Muscle of arm (tissue), 14 donors: ENCODE measurements around the gene CDK5R2. TPM values are rescaled to one million over a fixed set of nuclear protein-coding genes. Genes with fewer than 3 reads are reported as not detected.
"Not testable (repeated sequence)": the region's sequence is repeated elsewhere in the genome, so short reads cannot be mapped to it uniquely, and the experiment has no call there.

ENCODE experiments used
- DNase-seq: peaks from one replicate; pipeline ENCODE4 v3.0.0-alpha.2; 2013
- long read RNA-seq, 11 donors: transcript quantifications; one replicate each; lab custom pipeline, GENCODE V29; 2026
- polyA plus RNA-seq, 12 donors: library from polyadenylated mRNA; unstranded; fragments of 120-200 nt; gene quantifications; one replicate each; pipeline ENCODE4 v1.2.1, GENCODE V29; 2013; ENCODE audit not compliant: insufficient read length in 12 of 12

The CDK5R2 gene
- polyA plus RNA-seq, result under 1 TPM in 3 of 12 donors, not detected in 9; 0.07 to 0.19 (median 0.07) TPM
- long read RNA-seq, donor 1, transcript CDK5R2-201 (1 exons, 2,508 nt), result major isoform, 22 of 22 reads
- long read RNA-seq, donor 1, partial matches to known transcripts, result 0 of 22 reads
- long read RNA-seq, donor 1, other reads (novel, unspliced or antisense), result 0 of 22 reads
- long read RNA-seq, donor 2, partial matches to known transcripts, result 0 of 1 reads
- long read RNA-seq, donor 2, other reads (novel, unspliced or antisense), result 0 of 1 reads
- long read RNA-seq, donor 3, result 0 reads
- long read RNA-seq, donor 4, result 0 reads
- long read RNA-seq, donor 5, result 0 reads
- long read RNA-seq, donor 6, partial matches to known transcripts, result 0 of 1 reads
- long read RNA-seq, donor 6, other reads (novel, unspliced or antisense), result 0 of 1 reads
- long read RNA-seq, donor 7, result 0 reads
- long read RNA-seq, donor 8, partial matches to known transcripts, result 0 of 1 reads
- long read RNA-seq, donor 8, other reads (novel, unspliced or antisense), result 0 of 1 reads
- long read RNA-seq, donor 9, result 0 reads
- long read RNA-seq, donor 10, partial matches to known transcripts, result 0 of 1 reads
- long read RNA-seq, donor 10, other reads (novel, unspliced or antisense), result 0 of 1 reads
- long read RNA-seq, donor 11, result 0 reads

- peak; percentile 73 for DNase-seq
These were observed at the start of gene CDK5R2 for GRCh38 chr2:218959141-218959731. Gene CDK5R2 (plus strand): TSS chr2:218959666. CDS start chr2:218959821, 155 bp downstream.

DNA sequence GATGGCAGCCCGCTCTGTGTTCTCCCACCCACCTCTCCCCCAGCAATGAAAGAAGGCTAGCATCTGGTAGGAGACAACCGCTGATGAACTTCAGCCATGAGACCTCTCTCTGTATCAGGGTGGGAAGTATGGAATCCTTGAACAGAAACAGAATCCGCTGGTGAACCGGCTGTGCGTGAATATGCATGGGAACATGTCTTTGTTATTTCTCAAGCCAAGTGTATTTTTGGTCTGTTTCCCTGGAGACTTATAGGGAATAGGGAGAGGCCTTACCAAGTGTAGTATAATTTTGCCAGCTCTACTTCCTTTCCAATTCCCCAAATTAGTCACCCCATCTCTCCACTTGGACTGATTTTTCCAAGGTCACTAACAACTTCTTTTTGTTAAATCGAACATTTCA lies 48.7 kb upstream of the CDK5R2 start:
- no peak for DNase-seq

- no peak for DNase-seq
These were observed 39.0 kb upstream of the CDK5R2 start for GRCh38 chr2:218920504-218920903.

GRCh38 chr2:218924757-218925156 lies 34.7 kb upstream of the CDK5R2 start:
- DNase-seq, result no peak

GRCh38 chr2:218925434-218925833 lies 34.0 kb upstream of the CDK5R2 start:
- DNase-seq, result no peak

DNA sequence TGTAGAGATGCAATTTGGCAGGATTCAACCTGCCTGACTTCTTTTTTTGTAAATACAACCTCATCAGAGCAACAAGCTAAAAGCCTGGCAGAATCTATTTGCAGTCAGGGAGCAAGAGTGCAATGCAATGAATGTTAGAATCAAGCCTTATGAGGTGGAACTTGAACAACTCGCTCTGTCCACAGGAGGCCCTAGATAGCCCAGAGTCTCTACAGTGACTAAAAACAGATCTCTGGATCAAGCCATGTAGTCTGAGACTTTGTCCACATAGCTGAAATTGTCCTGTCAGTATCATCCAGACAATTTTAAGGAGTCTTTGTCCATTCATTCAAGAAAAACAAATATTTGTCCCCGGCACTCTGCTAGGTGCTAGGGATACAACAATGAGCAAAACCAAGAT lies 32.0 kb upstream of the CDK5R2 start:
- DNase-seq, result no peak

DNA sequence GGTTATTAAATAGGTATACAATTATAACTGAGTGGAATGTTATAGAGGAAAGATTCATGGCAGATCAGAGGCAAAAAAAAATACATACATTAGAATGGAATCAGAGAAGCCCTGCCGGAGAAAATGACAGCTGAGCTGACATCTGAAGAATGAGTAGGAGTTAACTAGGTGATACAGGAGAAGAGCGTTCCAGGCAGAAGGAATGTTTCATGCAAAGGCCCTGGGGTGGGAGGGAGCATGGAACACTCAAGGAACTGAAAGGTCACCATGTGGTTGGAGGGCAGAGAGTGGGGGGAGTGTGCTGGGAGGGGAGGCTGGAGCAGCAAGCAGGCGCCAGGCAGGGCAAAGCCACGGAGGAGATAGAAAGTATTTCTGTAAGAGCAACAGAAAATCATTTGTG lies 31.6 kb upstream of the CDK5R2 start:
- no peak for DNase-seq

DNA sequence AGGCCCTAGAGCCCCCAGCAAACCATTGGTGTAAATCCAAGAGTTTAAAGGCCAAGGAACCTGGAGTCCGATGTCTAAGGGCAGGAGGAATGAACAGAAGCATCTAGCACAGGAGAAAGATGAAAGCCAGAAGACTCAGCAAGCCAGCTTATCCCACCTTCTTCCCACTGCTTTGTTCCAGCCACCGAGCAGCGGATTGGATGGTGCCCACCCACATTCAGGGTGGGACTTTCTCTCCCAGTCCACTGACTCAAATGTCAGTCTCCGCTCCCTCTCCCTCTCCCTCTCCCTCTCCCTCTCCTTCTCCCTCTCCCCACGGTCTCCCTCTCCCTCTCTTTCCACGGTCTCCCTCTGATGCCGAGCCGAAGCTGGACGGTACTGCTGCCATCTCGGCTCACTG lies 29.0 kb upstream of the CDK5R2 start:
- DNase-seq, result not testable (repeated sequence)

DNA sequence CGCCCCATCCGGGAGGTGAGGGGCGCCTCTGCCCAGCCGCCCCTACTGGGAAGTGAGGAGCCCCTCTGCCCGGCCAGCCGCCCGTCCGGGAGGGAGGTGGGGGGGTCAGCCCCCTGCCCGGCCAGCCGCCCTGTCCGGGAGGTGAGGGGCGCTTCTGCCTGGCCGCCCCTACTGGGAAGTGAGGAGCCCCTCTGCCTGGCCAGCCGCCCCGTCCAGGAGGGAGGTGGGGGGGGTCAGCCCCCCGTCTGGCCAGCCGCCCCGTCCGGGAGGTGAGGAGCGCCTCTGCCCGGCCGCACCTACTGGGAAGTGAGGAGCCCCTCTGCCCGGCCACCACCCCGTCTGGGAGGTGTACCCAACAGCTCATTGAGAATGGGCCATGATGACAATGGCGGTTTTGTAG lies 27.7 kb upstream of the CDK5R2 start:
- DNase-seq, result not testable (repeated sequence)

DNA sequence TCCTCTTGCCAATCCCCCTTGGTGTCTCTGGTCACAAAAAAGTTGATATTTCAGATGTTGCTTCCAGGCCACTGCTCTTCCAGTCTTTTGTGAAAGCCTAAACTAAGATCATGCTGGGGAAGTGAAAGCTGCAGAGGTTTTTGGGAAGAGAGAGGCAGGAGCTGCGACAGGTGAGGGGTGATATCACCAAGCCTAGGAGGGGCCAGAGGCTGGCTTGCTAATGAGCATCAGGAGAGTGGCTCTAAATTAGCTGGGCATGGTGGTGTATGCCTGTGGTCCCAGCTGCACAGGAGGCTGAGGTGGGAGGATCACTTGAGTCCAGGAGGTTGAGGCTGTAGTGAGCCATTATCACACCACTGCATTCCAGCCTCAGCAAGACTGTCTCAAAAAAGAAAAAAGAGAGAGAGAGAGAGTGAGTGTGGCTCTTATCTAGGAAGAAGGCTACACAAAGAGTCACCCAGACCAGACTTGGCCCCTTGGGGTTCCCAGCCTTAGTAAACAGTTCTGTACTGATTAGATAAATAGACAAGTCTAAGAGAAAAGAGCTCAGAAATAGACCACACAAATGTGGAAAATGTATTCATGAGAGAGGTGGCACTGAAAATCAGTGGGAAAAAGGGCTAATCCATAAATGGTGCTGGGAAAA lies 14.6 kb upstream of the CDK5R2 start:
- no peak for DNase-seq

DNA sequence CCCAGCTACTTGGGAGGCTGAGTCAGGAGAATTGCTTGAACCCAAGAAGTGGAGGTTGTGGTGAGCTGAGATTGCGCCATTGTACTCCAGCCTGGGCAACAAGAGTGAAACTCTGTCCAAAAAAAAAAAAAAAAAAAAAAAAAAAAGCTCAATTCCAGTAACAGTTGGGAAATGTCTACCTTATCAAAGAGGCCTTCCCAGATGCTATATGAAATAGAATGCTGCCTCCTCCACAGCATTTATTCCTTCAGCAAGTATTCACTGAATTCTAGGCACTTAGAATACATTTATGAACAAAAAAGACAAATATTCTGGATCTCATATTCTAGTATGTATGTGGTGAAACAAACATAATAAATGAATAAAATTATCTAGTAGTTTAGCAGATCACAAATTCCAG lies 12.8 kb upstream of the CDK5R2 start:
- DNase-seq, result no peak

- no peak for DNase-seq
These were observed 7.3 kb upstream of the CDK5R2 start for GRCh38 chr2:218952160-218952559.

DNA sequence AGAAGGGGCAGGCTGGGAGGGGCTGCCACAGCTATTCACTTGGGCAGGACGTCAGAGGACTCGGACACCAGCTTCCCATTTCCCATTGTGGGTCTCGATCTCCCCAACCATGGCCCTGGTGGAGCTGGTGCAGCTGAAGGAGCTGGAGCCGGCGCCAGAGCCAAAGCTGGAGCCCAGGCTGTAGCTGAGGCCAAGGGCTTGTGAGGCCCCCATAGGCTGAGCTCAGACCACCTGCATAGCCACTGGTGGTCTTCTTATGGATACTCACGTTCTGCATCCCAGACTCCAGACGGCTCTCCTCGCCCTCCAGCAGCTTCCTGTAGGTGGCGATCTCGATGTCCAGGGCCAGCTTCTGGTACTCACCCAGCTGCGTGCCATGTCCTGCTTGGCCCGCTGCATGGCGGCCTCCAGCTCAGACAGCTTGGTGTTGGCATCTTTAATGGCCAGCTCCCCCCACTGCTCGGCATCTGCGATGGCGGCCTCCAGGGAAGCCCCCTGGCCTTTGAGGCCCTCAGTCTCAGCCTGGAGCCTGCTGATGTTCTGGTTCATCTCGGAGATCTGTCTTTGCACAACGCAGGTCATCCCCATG lies 6.0 kb upstream of the CDK5R2 start:
- no peak for DNase-seq

DNA sequence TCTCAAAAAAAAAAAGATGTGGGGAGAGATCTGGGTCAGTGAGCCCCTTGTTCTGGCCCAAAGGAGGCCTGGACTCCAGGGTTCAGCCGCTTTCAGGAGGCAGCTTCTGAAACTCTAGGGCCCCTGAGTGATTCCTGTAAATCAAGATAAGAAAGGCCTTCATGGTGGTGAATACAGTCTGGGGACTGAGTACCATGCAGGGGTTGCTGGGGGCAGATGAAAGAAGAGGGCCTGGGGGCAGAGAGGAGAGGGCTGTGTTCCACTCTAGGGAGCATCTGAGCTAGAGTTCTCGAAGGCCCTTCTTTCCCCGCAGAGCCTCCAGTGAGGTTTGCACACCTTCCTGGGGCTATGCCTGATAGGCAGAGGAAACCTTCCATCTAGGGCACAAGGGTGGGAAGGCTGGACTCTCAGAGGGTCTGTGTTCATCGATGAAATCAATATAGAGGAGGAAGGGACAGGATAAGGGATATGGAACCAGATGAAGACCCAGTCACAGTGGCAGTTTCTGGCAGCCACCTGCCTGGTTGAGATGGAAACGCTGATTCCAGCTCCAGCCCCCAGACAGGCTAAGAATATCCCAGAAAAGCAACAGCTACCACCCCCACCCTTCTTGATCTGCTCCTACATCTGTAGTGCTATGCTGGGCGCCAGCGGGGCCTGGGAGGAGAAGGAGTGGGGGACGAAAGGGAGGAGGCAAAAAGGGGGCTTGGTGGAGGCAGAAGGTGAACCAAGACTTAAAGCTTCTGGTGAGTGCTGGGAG lies 4.7 kb upstream of the CDK5R2 start:
- DNase-seq, result no peak

GRCh38 chr2:218956039-218956438 lies 3.4 kb upstream of the CDK5R2 start:
- no peak for DNase-seq

DNA sequence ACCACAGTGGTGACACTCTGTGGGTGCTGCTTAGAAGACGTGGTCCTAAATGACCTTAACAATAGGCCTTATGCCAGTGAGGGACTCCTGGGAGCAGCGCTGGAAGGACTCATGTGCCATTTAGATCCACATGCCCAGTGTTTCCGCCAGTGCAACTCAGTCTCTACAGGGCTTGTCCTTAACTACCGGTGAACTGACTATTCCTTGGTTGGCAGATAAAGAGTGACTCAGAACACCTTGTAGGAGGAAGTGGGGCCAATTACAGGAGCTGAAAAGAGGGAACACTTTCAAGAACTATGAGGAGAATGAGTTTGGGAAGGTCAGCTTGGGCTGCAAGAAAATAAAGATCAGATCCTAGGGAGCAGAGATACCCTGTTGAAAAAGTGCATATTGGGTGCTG lies 1.8 kb upstream of the CDK5R2 start:
- no peak for DNase-seq

GRCh38 chr2:218958276-218958675 lies 1.2 kb upstream of the CDK5R2 start:
- no peak for DNase-seq

- DNase-seq, result no peak
These were observed 369 bp downstream of the CDK5R2 start for GRCh38 chr2:218959761-218960308.

DNA sequence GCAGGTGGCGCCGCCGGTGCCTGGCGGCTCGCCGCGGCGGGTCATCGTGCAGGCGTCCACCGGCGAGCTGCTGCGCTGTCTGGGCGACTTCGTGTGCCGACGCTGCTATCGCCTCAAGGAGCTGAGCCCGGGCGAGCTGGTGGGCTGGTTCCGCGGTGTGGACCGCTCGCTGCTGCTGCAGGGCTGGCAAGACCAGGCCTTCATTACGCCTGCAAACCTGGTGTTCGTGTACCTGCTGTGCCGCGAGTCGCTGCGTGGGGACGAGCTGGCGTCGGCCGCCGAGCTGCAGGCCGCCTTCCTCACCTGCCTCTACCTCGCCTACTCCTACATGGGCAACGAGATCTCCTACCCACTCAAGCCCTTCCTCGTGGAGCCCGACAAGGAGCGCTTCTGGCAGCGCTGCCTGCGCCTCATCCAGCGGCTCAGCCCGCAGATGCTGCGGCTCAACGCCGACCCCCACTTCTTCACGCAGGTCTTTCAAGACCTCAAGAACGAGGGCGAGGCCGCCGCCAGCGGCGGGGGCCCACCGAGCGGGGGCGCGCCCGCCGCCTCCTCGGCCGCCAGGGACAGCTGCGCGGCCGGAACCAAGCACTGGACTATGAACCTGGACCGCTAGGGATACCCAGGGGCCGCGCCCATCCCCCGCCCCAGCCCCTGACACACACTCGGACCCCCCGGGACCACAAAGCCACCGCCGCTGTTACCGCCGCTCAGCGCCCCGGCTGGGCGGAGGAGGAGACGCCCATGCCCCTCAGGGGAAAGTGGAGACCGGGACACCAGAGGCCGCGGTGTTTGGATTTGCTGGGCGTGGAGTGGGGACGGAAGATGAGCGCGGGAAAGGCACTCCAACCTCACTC lies 1.1 kb downstream of the CDK5R2 start:
- DNase-seq, result no peak

DNA sequence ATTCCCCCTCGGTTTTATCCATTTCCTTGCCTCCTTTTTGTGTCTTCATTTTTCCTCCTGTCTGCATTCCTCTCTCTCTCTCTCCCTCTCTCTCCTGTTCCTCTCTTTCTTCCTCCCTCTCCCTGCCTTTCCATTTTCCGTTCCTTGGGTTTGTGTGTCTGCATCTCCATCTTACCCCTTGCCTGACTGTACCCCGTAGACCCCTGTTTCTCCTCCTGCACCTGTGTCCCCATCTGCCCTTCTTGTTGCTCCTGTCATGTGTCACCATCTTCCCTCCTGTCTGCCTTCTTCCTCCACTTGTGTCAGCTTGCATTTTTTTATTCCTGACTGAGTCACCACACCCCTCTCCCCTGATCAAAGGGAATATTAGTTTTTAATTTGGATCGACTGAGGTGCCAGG lies 1.8 kb downstream of the CDK5R2 start:
- DNase-seq, result no peak
